Calu3 (cell line): Measurements from ENCODE around the gene MUSTN1. TPM values are rescaled to one million over a fixed set of nuclear protein-coding genes. Genes with fewer than 3 reads are reported as not detected.

Experiments used
- BruUV-seq: library from RNA; stranded (reverse); fragments of 400-500 nt; replicated peaks from 2 replicates; lab custom pipeline; 2021; lab: Mats Ljungman, UMichigan
- CTCF ChIA-PET: fragments of 300-600 bp; sonication (Branson Sonifier 250); formaldehyde crosslinking; loops from one replicate; lab custom pipeline; 2022; ENCODE audit warnings: antibody characterized with exemption; lab: Charles Lee
- DNase-seq: peaks from one replicate; pipeline ENCODE4 v3.0.0; 2022
- H3K27ac Mint-ChIP-seq: one replicate; pipeline ENCODE4 v1.8.0; 2022; ENCODE audit warnings: mixed read lengths; ENCODE audit not compliant: unreplicated experiment
- H3K27me3 Mint-ChIP-seq: one replicate; pipeline ENCODE4 v1.8.0; 2022; ENCODE audit warnings: mixed read lengths; ENCODE audit not compliant: unreplicated experiment
- H3K36me3 Mint-ChIP-seq: one replicate; pipeline ENCODE4 v1.8.0; 2022; ENCODE audit warnings: mild to moderate bottlenecking, moderate library complexity, mixed read lengths; ENCODE audit not compliant: insufficient read depth, unreplicated experiment
- H3K4me1 Mint-ChIP-seq: one replicate; pipeline ENCODE4 v1.8.0; 2022; ENCODE audit warnings: mild to moderate bottlenecking, low read depth, mixed read lengths; ENCODE audit not compliant: unreplicated experiment
- H3K4me3 Mint-ChIP-seq: one replicate; pipeline ENCODE4 v1.8.0; 2022; ENCODE audit warnings: mild to moderate bottlenecking, low read depth, moderate library complexity, mixed read lengths; ENCODE audit not compliant: unreplicated experiment
- H3K9me3 Mint-ChIP-seq: one replicate; pipeline ENCODE4 v1.8.0; 2022; ENCODE audit warnings: low read depth, mixed read lengths; ENCODE audit not compliant: unreplicated experiment
- CTCF ChIP-seq: fragments of 200-600 bp; IDR thresholded peaks from one replicate; pipeline ENCODE4 v1.8.0; 2022; ENCODE audit warnings: antibody characterized with exemption; ENCODE audit not compliant: unreplicated experiment
- intact Hi-C: fragments of 100-400 bp; cut with micrococcal nuclease; formaldehyde crosslinking; loops from one replicate; pipeline ENCODE4 v1.10.0; 2022; ENCODE audit not compliant: unreplicated experiment
- total RNA-seq: library from RNA; stranded (reverse); gene quantifications from 2 replicates; pipeline ENCODE4 v1.2.3, GENCODE V29; 2022

Gene MUSTN1
- total RNA-seq, 1 experiment from 2014 or later: 0.66 TPM

- intact Hi-C loops: no loop called here
- CTCF ChIA-PET: no interaction called here
Measured at GRCh38 chr3:52787672-52788625, 46.9 kb downstream of the MUSTN1 start.

DNA sequence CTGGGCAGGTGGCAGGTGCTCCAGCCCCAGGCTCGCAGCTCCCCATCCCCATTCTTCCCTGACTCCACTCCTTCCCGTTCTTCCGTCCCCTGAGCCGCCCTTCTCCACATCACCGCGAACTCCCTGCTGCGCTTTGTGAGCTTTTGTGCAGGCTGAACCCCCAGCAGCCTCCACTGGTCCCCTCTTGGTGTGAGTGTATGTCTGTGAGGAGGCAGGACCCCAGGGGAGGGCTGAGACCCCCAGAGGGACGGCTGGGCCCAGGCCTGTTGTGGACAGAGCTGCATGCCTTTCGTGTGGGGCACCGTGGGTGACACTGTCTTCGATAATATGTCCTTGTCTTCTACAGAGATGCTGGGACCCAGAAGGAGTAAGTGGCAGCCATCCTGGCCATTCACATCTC lies 47.6 kb downstream of the MUSTN1 start:
- H3K27ac Mint-ChIP-seq: no peak overlapping the region
- CTCF ChIA-PET: no interaction called here
- no peak for TF ChIP-seq CTCF
- H3K4me1 Mint-ChIP-seq: no peaks in the 10 kb centered on the region
- H3K9me3 Mint-ChIP-seq: no peaks in the 10 kb centered on the region
- H3K27me3 Mint-ChIP-seq: peaks cover 82% of the 10 kb centered on the region
- BruUV-seq: no TSS peak
- intact Hi-C loops: no loop called here
- no peaks in the 10 kb centered on the region for H3K36me3 Mint-ChIP-seq
- no peak for DNase-seq
- no peak overlapping the region for H3K4me3 Mint-ChIP-seq

More at GRCh38 chr3:52787672-52788625, 46.9 kb downstream of the MUSTN1 start:
- H3K9me3 Mint-ChIP-seq: no peaks in the 10 kb centered on the region
- H3K4me3 Mint-ChIP-seq: no peak overlapping the region
- H3K4me1 Mint-ChIP-seq: no peaks in the 10 kb centered on the region
- no TSS peak for BruUV-seq
- no peak for DNase-seq
- no peaks in the 10 kb centered on the region for H3K36me3 Mint-ChIP-seq
- TF ChIP-seq CTCF: no peak
- no peak overlapping the region for H3K27ac Mint-ChIP-seq
- H3K27me3 Mint-ChIP-seq: peaks cover 78% of the 10 kb centered on the region

DNA sequence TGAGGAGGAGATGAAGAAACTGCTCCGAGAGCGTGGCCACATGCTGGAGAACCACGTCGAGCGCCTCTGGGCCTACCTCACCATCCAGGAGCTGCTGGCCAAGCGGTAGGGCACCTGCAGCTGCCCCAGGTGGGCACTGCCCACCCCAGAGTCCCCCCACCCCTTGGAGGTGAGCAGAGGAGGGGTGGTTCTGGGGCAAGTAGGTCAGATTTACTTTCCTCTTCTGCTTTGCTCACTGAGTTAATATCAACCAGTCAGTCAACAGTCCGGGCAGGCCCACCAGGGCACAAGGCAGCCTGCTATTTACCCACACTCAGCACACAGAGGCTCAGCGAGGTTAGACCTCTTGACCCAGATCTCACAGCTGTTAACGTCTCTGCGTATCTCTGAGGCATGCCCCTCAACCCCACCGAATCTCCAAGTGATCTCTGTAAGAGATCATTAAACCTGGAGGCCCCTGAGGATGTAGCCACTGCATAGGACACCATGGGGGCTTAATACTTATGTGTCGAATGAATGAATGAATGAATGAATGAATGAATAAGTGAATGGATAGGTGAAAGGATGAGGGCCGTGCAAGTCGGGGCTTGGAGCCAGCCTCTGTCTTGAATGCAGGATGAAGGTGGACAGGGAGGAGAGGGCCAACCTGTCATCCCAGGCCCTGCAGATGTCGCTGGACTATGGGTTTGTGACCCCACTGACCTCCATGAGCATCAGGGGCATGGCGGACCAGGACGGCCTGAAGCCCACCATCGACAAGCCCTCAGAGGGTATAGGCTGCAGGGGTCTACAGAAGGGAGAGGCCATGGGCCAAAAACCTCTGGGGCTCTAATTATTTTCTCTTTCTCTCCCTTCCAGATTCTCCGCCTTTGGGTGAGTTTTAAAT lies 48.2 kb downstream of the MUSTN1 start:
- H3K4me1 Mint-ChIP-seq: no peaks in the 10 kb centered on the region
- DNase-seq: no peak
- H3K36me3 Mint-ChIP-seq: no peaks in the 10 kb centered on the region
- CTCF ChIA-PET: no interaction called here
- intact Hi-C loops: no loop called here
- no TSS peak for BruUV-seq
- no peak for TF ChIP-seq CTCF
- H3K27ac Mint-ChIP-seq: no peak overlapping the region
- peaks cover 82% of the 10 kb centered on the region for H3K27me3 Mint-ChIP-seq
- H3K9me3 Mint-ChIP-seq: no peaks in the 10 kb centered on the region
- no peak overlapping the region for H3K4me3 Mint-ChIP-seq

DNA sequence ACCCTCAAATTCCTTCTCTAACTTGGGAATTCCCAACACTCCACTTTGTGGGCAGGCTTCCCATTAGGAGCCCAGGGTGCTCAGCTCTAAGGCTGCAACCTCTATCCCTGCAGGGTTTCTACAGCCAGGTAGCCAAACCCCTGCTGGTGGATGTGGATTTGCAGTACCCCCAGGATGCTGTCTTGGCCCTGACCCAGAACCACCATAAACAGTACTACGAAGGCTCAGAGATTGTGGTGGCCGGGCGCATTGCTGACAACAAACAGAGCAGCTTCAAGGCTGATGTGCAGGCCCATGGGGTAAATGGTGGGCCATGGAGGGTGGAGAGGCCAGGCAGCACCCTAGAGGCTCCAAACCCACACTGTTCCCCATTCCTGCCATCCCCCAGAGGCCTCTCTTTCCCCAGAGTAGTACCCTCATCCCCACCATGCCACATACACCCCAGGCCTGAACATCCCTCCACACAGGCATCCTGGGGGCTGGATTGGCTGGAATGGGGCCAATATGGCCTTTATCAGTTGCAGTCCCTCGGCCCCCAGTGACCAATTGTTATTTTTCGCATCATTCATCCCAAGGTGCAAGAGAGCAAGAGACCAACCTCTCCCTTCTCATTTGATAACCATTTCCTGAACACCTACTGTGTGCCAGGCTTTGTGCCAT lies 49.8 kb downstream of the MUSTN1 start:
- no peaks in the 10 kb centered on the region for H3K36me3 Mint-ChIP-seq
- no peak for TF ChIP-seq CTCF
- DNase-seq: no peak
- H3K9me3 Mint-ChIP-seq: no peaks in the 10 kb centered on the region
- H3K27me3 Mint-ChIP-seq: peaks cover 78% of the 10 kb centered on the region
- no TSS peak for BruUV-seq
- CTCF ChIA-PET: no interaction called here
- intact Hi-C loops: no loop called here
- H3K27ac Mint-ChIP-seq: no peak overlapping the region
- no peak overlapping the region for H3K4me3 Mint-ChIP-seq
- H3K4me1 Mint-ChIP-seq: no peaks in the 10 kb centered on the region
